HG02973 (cell line): ENCODE data around the gene KLF6.

Experiments
- ATAC-seq: cut with Tn5 transposase; IDR thresholded peaks from one replicate; pipeline ENCODE4 v1.9.1; 2021; ENCODE audit warnings: moderate library complexity; ENCODE audit not compliant: unreplicated experiment

The KLF6 gene

GRCh38 chr10:3757638-3758490 lies 27.1 kb downstream of the KLF6 start:
- peak; percentile 80 for ATAC-seq

DNA sequence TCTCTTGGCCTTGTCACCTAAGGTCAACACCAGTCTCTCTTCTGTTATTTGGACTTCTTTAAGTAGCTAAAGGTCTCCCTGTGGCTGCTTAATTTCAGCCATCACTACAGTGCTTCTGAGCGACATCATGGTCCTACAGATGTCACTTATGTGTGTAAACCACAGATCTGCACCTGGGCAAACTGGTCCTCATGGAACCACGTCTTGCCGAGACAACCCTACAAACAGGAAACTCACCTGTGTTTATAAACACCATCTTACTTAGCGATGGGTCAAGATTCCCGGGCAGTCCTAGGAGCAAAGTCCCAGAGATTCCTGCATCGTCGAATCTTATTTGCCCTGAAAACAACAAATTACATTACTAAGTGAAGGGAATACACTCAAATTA lies 27.8 kb downstream of the KLF6 start:
- ATAC-seq = no peak

DNA sequence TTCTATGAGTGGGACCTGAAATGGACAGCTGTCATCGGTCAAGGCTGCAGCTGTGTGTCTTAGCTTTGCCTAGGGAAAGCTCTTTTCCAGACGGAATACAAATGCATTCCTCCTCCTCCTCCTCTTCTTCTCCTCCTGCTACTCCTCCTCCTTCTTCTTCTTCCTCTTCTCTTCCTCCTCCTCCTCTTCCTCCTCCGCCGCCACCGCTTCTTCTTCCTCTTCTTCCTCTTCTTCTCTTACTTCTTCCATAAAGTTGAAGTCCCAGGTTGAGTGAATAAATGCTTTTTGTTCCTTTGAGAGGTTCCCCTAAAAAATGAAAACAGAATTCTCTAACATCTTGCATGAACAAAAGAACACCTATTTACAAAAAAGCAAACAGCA lies 28.7 kb downstream of the KLF6 start:
- no peak for ATAC-seq

- no peak for ATAC-seq
These were observed 29.3 kb downstream of the KLF6 start for GRCh38 chr10:3755440-3756359.

GRCh38 chr10:3754727-3755439 lies 30.1 kb downstream of the KLF6 start:
- ATAC-seq = no peak

GRCh38 chr10:3750854-3751253 lies 34.2 kb downstream of the KLF6 start:
- ATAC-seq = no peak

DNA sequence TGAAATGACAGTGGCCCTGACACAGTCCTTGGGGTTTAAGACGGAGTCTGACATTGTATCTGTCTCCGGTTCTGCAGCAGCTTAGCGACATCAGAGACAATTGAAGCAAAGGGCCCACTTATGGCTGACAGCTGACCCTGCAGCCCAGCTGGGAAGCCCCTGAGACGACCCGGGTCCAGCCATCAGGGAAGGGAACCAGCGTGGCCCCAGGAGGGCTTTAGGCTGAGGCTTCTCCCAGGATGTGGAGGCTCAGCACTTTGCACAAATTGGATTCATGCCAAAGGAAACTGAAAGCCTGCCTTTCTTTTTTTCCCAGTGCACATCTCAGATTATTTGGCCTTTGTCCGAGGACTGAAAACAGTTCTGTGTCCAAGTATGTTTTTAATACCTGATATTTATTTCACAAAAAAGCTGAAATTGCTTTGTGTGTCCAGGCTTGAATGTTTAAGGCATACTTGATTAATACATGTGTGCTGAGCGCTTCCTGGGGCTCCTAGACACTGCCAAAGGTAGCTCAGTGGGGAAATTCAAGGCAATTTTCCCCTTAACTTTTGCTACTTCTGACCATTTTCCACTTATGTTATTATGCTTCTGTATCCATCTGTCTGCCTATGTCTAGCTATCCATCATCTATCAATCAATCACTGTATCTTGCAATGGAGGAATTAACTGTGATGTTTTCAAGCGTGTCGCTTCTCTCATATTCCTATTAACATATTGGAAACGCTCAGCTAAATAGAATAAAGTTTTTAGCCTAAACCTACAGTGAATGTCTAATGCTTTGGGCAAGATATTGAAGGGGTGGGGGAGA lies 34.8 kb downstream of the KLF6 start:
- no peak for ATAC-seq

DNA sequence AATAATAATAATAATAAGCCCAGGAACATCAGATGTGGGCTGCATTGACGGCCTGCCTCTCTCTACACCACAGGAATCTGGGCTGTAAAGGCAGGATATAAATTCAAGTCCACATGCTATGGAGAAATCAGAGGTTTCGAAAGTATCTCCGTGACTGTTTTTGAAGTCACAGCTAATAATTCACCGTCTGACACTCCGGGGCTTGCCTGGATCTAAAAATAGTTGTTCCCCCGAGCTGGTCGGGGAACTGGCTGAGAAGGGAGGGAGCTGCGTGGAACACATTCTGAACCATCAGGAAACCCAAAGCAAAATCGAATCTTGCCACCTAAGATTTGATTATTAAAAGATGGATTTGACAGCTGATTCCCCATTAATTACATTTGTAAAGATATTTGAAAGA lies 35.4 kb downstream of the KLF6 start:
- no peak for ATAC-seq

- no peak for ATAC-seq
These were observed 36.0 kb downstream of the KLF6 start for GRCh38 chr10:3749011-3749410.

GRCh38 chr10:3748484-3748883 lies 36.5 kb downstream of the KLF6 start:
- no peak for ATAC-seq

- ATAC-seq = no peak
These were observed 37.0 kb downstream of the KLF6 start for GRCh38 chr10:3747984-3748383.

- ATAC-seq = no peak
These were observed 37.6 kb downstream of the KLF6 start for GRCh38 chr10:3747248-3747960.

DNA sequence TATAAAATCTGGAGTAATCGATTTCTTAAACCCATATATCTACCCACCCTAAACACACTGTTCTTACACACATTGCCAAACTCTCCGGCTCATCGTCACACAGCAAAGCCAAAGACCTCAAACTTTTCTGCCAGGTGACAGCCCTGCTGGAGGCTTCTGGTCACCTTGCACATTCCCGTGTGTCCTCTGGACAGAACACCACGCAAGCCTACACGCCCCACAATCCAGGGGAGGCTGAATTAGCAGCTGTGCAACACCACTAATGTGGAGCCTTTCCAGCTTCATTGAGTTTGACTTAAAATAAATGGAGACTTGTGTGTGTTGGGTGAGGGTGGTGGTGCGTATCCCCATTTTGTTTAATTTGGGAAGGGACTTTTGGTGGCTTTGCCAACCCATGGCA lies 38.4 kb downstream of the KLF6 start:
- ATAC-seq = no peak

DNA sequence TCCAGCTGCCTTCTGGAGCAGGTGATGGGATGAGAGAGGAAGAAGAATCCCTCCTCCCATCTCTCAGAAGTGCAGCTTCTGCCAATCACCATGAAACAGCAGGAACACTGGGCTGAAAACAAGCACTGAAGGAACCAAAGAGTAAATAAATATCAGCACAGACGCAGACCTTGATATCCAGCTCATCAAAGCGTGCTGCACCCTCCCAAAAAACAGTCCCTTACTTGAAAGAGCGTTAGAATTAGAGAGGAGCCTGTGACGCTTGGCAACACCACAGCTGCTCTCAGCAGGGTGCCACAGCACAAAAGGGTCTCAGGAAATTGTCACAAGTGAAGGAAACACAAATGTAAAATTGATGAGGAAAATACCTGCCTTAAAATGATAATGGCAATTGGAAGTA lies 39.5 kb downstream of the KLF6 start:
- no peak for ATAC-seq

GRCh38 chr10:3741688-3742461 lies 43.1 kb downstream of the KLF6 start:
- ATAC-seq = no peak

GRCh38 chr10:3740157-3740871 lies 44.7 kb downstream of the KLF6 start:
- ATAC-seq = peak; percentile 40

DNA sequence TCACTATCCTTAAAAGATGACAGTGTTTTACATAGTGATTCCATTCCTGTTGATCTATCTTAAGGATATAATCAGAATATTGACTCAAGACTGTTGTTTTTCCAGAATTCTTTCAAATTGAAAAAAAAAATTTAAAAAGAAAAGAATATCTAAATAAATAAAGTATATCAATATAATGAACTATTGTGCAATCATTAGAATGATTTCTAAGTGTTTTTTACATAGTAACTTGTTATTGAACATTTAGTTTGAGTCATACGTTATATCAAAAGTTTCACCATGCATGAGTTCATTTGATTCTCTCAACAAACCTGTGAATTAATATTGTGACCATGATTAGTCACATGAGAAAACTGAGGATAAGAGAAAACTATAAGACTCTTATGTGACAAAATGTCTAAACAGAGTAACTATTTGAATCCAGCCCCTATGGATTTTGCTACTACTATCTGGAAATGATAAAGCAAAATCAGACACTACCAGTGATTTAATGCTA lies 46.1 kb downstream of the KLF6 start:
- no peak for ATAC-seq

- no peak for ATAC-seq
These were observed 47.1 kb downstream of the KLF6 start for GRCh38 chr10:3737864-3738263.
